ENCODE measurements around the gene MSH2.
"Not testable (repeated sequence)": the region's sequence is repeated elsewhere in the genome, so short reads cannot be mapped to it uniquely, and the experiment has no call there.

Gene MSH2

DNA sequence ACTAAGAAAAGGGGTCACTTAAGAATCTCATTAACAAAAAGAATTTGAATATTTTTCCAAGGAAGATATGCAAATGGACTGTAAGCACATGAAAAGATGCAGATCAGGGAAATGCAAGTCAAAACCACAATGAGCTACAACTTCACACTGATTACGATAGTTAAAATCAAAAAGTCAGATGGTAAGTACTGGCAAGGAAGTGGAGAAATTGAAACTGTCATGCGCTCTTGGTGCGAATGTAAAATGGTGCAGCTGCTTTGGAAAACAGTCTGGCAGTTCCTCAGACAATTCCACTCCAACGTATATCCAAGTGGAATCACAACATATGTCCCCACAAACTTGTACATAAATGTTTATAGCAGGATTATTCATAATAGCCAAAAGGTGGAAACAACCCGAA is 81.4 kb downstream of the MSH2 start:
- no peak for DNase-seq (ENCODE audit: low spot score)

DNA sequence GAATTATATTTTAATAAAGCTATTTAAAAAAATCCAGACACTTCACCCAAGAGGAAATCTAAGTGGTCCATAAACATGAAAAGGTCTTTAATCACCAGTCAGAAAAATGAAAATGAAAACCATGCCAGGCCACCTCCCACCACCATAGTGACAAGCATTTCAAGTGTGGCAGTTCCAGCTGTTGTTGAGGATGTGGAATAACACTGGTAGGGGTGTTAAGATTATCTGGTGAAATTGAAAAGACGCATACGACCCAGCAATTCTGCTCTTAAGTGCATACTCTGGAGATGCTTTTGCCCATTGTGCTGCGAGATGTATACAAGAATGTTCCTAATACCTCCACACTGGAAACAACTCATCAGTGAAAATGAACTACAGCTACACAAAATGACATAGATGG is 82.2 kb downstream of the MSH2 start:
- no peak for DNase-seq (ENCODE audit: low spot score)

DNA sequence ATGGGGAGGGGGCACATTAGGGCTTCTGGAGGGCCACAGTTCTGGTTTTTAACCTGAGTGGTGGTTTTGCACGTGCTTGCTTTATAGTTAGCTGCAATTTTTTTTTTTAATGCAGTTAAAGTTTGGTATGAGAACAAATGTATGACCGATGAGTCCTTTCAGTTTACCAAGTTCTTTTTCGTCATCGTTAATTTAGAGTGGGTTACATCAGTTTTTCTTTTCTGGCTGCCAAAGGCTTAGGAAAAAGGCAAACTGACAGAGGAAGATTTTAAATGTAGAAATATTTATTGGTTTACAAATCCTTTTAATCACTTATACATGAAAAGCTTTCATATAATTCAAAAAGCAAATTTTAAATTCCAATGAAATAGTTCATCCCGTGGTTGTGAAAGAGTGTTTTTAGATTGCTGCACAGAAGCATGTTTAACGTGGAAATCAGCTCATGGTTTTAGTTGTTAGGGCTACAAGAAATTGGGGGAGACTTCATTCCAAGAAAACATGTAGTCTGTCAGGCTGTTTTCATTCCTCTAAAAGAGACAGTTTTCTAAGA is 82.9 kb downstream of the MSH2 start:
- DNase-seq (ENCODE audit: low spot score) = no peak

DNA sequence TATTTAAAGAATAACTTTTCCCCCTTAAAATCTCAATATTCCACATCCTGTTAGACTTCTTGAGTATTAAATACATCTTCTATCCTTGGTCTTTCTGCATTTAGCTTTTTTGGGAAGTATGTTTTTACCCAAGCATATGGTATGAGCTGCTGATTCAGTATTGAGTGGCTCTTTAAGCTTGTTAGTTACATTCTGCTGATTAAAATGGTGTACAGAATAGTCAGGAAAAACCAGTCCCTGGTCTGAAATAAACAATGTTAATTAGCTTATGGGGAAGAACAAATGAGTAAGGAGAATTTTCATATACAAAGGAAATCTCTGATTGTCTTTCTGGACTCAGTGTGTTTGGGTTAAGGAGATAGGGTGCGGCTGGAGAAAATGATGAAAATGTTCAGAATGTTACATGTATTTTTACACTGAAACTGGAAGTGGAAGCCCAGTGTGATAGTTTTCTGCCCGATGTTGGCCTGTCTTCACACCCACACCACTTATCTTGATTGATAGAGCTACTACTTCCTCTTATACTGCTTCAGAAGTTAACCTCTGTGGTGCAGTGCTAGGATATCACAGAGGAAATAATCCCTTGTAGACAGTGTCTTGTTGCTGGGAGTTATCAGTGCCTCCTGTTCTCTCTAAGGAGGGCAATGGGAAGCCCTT is 84.0 kb downstream of the MSH2 start:
- no peak for DNase-seq (ENCODE audit: low spot score)

DNA sequence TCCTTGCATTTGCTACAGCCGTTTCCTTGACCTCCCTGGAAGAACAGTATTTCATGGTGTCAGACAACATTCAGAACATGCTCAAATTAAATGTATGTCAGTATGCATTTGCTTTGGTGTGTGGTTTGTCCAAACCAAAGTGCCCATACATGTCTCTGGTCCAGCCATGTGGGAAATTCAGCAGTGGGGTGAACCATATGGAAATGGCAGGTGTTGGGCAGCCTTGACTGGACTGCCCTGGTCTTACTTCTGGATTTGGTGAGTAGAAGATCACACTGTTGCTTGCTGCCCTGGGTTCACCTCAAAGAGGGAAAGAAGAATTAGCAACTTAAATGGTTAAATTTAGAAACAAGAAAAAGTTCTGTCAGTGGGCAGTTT is 84.5 kb downstream of the MSH2 start:
- no peak for DNase-seq (ENCODE audit: low spot score)

DNA sequence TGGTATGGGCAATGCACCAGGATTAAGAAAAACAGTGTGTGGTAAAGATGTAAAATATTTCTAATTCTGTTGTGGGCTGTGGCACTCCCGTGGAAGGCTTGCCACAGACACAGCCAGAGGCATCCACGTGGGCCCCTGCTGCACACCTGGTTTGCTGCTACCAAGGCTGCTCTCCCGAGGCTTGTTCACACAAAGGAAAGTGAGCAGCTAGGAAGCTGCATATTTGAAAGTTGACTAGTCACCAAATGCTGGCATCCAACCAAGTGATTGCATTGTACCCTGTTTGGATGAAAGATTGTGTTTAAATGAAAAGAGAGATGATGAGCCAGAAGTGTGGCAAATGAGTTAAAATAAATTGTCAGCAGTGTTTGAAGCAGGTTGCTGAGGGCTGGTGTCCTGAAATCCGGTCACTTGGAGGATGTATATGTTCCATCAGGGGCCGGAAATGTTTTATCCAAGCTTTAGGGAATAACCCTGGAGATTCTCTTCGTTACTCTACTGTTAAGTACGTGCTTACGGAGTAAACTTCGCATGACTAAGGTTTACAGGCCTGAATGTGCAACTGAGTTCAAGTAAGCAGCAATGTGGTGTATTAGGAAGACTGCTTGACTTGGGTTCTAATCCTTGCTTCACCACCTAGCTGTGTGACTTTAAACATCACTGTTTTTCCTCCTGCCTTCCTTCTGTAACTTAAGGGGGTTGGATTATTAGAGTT is 86.1 kb downstream of the MSH2 start:
- DNase-seq (ENCODE audit: low spot score) = no peak

DNA sequence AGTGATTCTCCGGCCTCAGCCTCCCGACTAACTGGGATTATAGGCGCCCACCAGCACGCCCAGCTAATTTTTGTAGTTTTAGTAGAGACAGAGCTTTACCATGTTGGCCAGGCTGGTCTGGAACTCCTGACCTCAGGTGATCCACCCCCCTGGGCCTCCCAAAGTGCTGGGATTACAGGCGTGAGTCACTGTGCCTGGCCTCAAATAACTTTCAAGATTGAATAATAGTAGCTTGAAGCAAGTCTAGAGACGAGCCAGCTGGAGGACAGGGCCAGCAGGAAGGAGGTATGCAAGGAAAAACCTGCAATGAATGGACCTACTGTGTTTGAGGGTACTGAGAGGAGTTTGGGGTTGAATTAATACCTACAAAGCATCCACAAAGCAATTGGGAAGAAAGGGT is 87.5 kb downstream of the MSH2 start:
- DNase-seq (ENCODE audit: low spot score) = no peak

DNA sequence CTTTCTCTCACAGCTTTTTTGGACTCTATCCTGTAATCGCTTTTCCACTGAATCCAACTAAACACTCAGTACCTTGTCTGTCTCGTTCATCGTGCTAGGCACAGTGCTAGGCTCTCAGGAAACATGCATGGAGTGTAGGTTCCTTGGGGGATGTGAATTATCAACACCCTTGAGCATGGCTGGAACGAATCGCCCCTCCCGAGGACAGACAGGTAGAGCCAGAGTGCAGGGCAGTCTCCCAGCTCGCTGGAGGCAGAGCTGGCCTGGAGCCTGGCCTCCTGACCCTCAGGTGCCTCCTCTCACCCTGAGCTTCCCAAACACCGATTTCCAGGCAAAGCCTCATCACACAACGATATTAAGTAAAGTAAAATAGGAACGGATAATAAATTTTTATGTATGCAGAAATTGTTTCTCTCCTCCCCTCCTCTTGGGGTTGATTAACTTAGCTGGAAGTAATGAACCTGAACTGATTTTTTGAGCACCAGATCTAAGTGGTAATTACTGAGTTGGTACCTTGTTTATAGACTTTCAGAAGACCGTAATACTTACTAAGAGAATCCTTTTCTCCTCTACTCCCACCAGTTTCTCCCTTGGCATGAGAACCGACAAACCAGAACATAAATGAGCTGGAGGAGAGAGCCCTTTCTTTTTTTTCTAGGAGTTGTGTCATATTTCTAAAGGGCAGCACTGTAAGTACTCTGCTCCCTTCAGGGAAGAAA is 90.5 kb downstream of the MSH2 start:
- no peak for DNase-seq (ENCODE audit: low spot score)

DNA sequence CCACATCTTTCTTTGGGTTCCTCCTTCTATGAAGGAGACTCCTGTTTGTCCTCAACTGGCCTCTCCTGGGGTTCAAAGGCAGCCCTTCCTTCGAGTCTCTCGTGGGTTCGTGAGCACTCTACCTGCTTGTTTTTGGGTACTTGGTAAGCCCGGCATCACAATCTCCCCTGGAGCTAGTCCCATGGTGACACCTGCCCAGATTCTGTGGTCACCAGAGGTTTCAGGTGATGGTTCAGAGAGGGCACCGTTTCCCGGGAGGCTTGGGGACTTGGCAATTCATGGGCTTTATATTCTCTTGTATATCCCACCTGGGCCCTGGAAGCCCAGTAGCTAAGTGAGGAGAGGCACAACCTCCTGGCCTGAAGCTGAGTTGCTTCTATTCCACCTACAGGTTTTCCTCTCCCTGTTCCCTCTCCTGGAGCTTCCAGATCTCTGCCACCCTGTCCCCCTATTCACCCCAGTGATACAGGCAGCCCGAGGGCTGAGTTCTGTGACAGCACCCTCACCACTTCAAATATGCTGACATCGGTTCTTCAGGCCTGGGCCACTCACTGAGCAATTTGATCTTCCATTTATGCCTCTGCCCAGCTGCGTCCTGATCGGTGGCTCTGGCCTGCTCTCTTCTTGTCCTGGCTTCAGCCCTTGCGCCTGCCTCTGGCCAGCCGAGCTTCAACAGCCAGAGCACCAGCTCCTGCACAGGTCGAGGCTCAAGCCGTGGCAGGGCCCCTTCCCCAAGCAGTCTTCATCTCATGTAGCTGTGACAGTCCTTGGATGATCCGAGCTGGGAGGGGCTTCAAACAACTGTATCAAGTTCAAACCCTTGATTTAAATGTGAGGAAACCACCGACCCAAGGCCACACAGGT is 91.5 kb downstream of the MSH2 start:
- no peak for DNase-seq (ENCODE audit: low spot score)

DNA sequence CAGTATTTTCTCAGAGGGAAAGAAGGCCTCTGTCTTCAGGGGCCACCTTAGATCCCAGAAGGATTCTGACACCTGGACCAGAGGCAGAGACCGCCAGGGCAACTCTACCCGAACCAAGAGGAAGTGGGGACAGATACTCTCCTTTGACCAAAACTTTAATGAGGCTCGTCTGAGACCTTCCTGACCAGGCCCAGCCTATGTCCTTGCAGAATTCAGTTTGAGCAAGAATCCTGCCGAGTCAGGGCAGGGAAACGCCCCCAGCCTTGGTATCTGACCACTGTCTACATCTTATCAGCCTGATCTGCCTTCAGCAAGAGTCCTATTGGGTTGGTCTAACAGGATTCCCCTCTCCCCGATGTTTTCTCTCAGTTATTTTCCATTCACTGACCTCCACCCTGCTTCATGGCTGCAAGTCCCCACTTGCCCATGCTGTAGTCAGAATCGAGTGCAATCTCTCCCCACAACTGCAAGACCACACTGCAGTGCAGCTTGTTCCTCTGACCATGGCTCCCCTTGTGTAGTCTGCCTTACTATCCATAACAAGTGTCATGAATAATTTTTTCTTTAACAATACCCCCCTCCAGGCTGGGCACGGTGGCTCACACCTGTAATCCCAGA is 95.0 kb downstream of the MSH2 start:
- no peak for DNase-seq (ENCODE audit: low spot score)

DNA sequence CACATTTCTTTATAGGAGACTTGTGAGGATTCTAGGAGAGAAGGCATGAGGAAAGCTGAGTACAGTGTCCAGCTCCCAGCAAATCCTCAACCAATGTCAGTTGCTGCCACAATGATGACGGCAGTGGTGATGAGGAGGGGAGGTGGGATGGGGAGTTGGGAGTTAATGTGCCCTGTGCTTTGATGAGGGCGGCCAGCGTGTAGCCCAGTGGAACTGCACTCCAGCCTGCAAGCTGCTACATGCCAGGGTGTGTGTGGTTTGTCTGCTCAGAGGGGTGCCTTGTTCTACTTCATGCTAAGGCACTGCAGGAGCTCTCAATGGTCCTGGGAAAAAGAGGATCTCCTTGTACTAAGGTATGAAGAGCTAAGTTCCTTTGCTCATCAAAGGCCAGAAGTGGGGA is 96.1 kb downstream of the MSH2 start:
- no peak for DNase-seq (ENCODE audit: low spot score)

DNA sequence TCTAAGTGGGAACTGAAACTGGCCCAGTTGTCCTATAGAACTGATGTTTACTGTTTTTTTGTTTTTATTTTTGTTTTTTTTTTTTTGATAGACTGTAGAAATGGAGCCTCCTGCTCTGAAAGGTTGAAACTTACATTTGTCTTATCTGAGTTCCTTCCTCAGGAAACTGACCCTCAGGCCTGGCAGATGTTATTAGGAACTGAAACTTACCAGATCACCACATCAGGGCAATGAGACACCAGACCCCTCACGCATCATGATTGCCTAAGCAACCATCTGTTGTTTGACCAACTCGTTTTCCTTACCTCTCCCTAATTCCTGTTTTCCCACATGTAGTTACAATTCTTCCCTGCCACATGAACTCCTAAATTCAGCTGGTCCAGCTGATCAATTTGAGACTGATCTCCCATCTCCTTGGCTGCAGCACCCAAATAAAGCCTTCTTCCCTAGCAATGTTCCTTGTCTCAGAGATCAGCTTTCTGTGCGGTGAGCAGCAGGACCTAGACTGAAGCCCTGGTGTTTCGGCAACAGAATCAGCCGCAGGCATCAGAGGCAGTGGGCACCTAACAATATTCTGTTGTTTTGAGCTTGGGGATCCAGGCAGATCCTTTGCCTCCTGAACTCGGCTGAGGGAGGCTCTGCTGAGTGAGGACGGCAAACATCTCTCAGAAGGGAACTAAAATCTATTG is 96.8 kb downstream of the MSH2 start:
- no peak for DNase-seq (ENCODE audit: low spot score)

DNA sequence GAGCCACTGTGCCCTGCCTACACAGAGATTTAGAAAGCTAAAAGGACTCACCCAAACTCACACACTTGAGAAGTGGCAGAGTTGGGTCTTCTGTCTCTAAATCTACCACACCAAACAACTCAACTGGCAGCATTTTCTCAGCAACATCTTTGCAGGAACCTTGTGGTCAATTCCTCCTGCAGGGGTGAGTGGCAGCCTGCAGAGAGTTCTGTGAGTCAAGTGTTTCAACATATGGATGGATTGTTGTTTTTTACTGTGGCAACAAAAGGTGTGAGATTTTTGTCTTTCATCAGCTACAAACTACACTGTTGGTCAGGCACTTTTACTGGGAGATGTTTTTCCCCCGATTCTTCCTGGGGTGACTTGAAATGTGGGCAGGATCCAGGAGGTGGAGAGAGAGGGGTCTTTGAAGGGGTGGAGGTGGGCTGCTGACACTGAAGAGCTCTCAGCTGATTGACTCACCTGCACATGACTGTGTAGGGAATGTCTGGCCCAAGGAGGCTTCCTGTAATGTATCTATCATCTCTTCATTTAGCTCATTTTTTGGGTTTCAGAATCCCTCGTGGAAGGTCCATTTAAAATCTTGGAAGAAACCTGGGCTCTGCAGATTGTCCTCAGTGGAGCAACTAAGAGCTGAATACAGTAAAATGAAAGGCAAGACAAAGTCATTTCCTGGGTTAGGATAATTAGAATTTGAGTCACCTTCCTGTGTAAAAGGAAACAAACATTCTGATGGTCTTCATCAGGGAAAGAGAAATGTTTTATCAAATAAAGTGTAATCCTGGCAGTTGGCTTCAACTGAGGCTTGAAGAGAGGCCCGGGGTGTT is 98.6 kb downstream of the MSH2 start:
- DNase-seq (ENCODE audit: low spot score) = no peak

DNA sequence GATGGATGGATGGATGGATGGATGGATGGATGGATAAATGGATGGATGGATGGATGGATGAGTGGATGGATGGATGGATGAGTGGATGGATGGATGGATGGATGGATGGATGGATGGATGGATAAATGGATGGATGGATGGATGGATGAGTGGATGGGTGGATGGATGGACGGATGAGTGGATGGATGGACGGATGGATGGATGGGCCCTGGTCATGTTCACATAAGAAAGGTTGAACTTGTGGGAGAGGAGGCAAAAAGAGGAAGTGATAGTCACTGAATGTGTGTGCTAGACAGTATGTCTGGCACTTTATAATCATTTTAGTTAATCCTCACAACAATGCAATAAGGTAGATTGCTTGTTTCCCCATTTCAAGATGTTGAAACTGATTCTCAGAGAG is 99.5 kb downstream of the MSH2 start:
- not testable (repeated sequence) for DNase-seq (ENCODE audit: low spot score)

DNA sequence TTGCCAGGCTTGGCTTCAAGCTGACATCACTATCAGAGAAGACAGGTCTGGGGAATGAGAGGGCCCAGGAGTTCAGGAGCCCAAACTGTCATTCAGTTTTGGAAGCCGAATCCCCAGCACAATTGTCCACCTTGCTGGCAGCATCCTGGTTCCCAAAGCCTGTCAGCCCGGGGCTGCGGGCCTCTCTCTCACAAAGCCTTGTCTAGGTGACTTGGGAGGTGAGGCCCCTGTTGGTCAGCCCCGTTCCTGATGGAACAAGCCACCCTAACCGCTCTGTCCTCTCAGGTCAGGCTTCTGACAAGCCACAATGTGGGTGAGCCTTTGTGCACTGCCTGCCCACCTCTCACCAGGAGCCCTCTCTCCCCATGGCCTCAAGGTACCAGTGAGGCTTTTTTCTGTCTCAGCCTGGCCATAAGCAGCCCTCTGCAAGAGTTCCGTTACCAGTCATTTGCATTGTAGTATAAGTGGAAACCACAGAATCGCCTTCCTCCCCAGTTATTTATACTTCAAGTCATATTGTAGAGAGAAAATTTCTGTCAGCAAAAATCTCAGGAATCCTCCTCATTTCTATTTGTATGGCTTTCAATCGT is 100.6 kb downstream of the MSH2 start:
- no peak for DNase-seq (ENCODE audit: low spot score)

DNA sequence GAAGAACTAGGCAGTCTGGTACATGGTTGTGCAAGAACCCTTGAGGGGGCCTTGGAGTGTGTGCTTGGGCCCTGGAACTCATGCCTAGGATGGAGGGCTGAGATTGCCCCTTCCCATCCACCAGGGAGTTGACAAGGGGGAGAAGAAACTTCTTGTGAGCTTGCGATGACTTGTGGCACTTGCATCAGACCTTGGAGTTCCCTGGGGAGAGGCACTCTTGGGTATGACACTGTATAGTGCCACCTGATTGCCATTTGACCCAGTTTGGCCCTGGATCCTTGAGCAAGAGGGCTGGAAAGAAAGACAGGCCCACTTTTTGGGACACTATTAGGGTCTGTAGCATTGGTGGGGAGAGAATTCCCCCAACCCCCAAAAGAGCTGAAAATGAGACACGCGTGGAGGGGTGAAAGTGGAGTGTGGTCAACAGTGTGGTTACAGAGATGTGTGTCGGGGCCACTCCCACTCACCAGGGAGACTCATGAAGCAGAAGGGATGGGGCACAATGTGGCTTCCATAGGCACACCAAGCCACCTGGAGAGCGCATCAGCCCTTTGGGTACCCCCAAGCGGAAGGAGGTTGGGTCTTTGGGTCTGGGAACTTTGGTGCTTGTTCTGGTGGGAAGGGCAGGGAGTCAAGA is 101.3 kb downstream of the MSH2 start:
- DNase-seq (ENCODE audit: low spot score) = no peak

DNA sequence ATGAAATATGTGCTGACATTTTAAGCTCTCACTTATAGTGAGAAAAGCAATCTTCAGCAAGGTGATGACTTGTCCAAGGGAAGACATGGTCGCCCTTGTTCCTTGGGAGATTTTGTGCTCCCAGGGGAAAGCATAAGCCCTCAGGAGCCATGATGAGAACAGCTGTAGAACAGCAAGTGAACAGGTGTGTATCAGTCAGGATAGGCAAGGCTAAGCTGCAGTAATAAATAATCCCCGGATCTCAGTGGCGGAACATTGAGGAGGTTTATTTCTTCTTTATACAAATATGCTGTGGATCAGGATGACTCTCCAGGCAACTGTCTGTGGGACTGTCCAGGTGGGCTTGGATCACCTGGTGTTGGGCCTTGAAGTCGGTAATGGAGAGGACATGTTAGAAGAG is 103.1 kb downstream of the MSH2 start:
- DNase-seq (ENCODE audit: low spot score) = no peak

DNA sequence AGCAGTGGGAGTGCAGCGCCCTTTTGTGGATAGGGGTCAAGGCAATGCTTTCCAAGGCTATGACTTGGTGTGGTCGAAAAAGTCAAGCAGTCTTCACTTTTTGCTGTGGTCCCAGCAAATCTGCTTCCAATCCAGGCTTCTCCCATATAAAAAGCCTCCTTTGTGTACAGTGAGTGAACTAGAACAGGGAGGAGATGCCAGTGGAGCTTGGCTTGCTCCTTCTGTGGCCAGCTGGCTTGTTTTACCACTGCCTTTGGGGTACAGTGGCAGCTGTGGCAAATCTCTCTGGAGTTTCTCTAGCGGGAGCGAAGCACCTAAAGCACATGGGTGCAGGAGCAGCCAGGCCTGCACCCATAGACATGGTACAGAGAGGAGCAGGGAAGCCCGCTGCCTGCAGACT is 103.5 kb downstream of the MSH2 start:
- DNase-seq (ENCODE audit: low spot score) = no peak

DNA sequence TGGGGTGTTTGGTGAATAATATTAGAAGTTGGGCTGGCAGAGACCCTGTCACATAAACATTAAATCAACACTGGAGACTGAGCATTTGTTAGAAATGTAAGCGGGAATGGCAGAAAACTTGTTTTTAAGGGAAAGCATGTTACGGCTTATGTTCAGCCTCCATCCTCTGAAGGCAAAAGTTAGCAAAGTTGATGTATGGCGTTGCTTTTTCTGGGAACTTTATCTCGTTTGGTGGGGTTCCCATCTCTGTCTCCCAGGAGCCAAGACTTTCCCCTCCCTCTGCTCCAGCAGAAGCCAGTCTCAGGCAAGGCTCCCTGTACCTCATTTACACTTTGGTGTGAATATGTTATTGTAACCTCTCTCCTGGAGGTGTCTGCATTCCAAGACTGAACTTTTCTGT is 105.1 kb downstream of the MSH2 start:
- DNase-seq (ENCODE audit: low spot score) = no peak

Measured in hematopoietic multipotent progenitor cell treated with erythropoietin and hydrocortisone succinate and interleukin-3 and kit ligand, for 17 days (in vitro differentiated cells).